Transverse colon (tissue), 4 donors: ENCODE data around the gene SLC43A3. TPM values are rescaled to one million over a fixed set of nuclear protein-coding genes. Genes with fewer than 3 reads are reported as not detected.

ENCODE experiments used
- DNase-seq: peaks from one replicate; pipeline ENCODE4 v3.0.0-alpha.2; 2019
- H3K27ac ChIP-seq, 4 donors: fragments of 200-600 bp; sonication (generic); 2 replicates each; pipeline ENCODE4 v1.5.1; 2016 to 2018; ENCODE audit warnings: inconsistent platforms in 4 of 4
- H3K27me3 ChIP-seq: fragments of 200-600 bp; sonication (generic); 2 replicates; pipeline ENCODE4 v1.5.1; 2017; ENCODE audit warnings: inconsistent platforms
- H3K36me3 ChIP-seq, 4 donors: fragments of 200-600 bp; sonication (generic); 2 replicates each; pipeline ENCODE4 v1.5.1; 2017 to 2019; ENCODE audit warnings: inconsistent platforms in 4 of 4
- H3K4me1 ChIP-seq, 4 donors: fragments of 200-600 bp; sonication (generic); 2 replicates each; pipeline ENCODE4 v1.5.1; 2017 to 2020; ENCODE audit warnings: inconsistent platforms in 4 of 4
- H3K4me3 ChIP-seq, 4 donors: fragments of 200-600 bp; sonication (generic); 1 replicate in 1 of 4; 2 replicates in 3 of 4; pipeline versions ENCODE4 v1.5.1 to v1.6.1; 2017 to 2019; ENCODE audit warnings: inconsistent platforms in 4 of 4
- H3K9me3 ChIP-seq, 2 donors: fragments of 200-600 bp; sonication (generic); 2 replicates each; pipeline ENCODE4 v1.5.1; 2017 to 2019; ENCODE audit warnings: inconsistent platforms in 2 of 2
- EP300 ChIP-seq: sonication (generic); formaldehyde crosslinking; IDR thresholded peaks from one replicate; pipeline ENCODE4 v1.6.1; 2017; ENCODE audit warnings: antibody characterized with exemption, low read depth
- POLR2A ChIP-seq: fragments of 450-650 bp; IDR thresholded peaks from one replicate; pipeline ENCODE4 v1.6.1; 2016; ENCODE audit warnings: antibody characterized with exemption, mild to moderate bottlenecking, moderate library complexity
- POLR2AphosphoS5 ChIP-seq, 3 donors: sonication (generic); formaldehyde crosslinking; IDR thresholded peaks; one replicate each; pipeline ENCODE4 v1.6.1; 2016; ENCODE audit warnings: antibody characterized with exemption in 3 of 3
- WGBS, 2 donors: methylation state at CpG; one replicate each; pipeline ENCODE4 v1.1.5; 2018; ENCODE audit warnings: low coverage in 1 of 2; 5-methylcytosine and 5-hydroxymethylcytosine counted together
- in situ Hi-C, 4 donors: fragments of 200-750 bp; cut with MboI; loops; one replicate each; pipeline versions ENCODE4 v1.15.0 to v1.15.1; 2017; ENCODE audit warnings: low sequenced_read_pairs in 3 of 4, low pct_ligation_motif_present in 1 of 4, low pct_unique_long_range_greater_than_20kb in 1 of 4
- intact Hi-C: fragments of 100-400 bp; cut with DNase I; formaldehyde crosslinking; loops from one replicate; pipeline ENCODE4 v1.15.1; 2023; ENCODE audit warnings: low total_unique reads
- total RNA-seq, 4 donors: library from RNA; depleted of rRNA; stranded (reverse); fragments of >200 nt; gene quantifications; one replicate each; pipeline ENCODE4 v1.1.0, GENCODE V29; 2016
- TF ChIP-seq, protein P1 (sequence below), 5 experiments: fragments of 200-600 bp in 3 of 5; fragments of 450-650 bp in 2 of 5; sonication (generic) in 3 of 5; IDR thresholded peaks; 1 replicate in 2 of 5; 2 replicates in 3 of 5; pipeline ENCODE4 v1.5.1; 2016 to 2017; ENCODE audit warnings: antibody characterized with exemption in 5 of 5, inconsistent platforms in 3 of 5, mild to moderate bottlenecking in 2 of 5, moderate library complexity in 1 of 5

Gene SLC43A3
- total RNA-seq, 4 donors from 2014 or later = 6.0 to 35.9 (median 19.4) TPM

DNA sequence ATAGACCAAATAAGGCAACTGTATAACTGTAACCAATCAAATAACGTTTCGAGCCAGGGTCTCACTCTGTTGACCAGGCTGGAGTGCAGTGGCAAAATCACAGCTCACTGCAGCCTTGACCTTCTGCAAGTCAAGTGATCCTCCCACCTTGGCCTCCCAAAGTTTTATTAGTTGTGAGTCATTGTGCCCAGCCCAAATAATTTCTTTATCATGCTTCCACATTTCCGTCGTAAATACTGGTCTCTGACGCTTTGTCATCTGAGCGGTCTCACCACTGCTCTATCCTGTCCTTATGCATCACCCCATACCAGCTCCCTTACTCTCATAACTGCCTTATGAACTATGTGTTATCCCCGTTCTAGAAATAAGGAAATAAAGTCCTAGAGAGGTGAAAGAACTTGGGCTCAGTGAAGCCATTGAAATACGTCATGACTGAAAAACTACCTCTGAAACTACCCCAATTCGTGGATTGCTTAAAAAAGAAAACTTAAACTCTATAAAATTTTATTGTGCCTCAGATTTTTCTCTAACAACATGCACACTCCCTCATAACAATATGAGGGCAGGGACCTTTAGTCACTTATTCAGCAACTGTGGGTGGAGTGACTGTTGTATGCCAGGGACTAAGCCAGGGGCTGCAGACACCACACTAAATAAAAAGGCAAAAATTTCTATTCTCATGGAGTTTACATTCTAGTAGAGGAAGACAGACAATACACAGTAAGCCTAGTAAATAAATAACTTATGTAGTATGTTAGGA, 17.6 kb upstream of the SLC43A3 start:
- Histone ChIP-seq H3K9me3 (no peaks in the 10 kb centered on the region), H3K27me3 (no peaks in the 10 kb centered on the region), H3K27ac (peak overlapping the region; percentile 31 to 70 (median 54)), H3K36me3 (no peaks in the 10 kb centered on the region), H3K4me1 (peaks cover 0 to 15% (median 4%) of the 10 kb centered on the region in 4 donors), H3K4me3 (no peak overlapping the region)
- intact Hi-C loops = no loop called here
- DNase-seq = no peak
- TF ChIP-seq POLR2A = no peak
- TF ChIP-seq, protein P1, sequence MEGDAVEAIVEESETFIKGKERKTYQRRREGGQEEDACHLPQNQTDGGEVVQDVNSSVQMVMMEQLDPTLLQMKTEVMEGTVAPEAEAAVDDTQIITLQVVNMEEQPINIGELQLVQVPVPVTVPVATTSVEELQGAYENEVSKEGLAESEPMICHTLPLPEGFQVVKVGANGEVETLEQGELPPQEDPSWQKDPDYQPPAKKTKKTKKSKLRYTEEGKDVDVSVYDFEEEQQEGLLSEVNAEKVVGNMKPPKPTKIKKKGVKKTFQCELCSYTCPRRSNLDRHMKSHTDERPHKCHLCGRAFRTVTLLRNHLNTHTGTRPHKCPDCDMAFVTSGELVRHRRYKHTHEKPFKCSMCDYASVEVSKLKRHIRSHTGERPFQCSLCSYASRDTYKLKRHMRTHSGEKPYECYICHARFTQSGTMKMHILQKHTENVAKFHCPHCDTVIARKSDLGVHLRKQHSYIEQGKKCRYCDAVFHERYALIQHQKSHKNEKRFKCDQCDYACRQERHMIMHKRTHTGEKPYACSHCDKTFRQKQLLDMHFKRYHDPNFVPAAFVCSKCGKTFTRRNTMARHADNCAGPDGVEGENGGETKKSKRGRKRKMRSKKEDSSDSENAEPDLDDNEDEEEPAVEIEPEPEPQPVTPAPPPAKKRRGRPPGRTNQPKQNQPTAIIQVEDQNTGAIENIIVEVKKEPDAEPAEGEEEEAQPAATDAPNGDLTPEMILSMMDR (IDR thresholded peaks at IDR 0.05) = no peak
- TF ChIP-seq EP300 = no peak
- TF ChIP-seq POLR2AphosphoS5 (IDR thresholded peaks at IDR 0.05) = no peak
- in situ Hi-C loops = no loop called here
- 54% methylated on average over 6 to 9 of the region's 9 CpGs for WGBS, 2 donors

DNA sequence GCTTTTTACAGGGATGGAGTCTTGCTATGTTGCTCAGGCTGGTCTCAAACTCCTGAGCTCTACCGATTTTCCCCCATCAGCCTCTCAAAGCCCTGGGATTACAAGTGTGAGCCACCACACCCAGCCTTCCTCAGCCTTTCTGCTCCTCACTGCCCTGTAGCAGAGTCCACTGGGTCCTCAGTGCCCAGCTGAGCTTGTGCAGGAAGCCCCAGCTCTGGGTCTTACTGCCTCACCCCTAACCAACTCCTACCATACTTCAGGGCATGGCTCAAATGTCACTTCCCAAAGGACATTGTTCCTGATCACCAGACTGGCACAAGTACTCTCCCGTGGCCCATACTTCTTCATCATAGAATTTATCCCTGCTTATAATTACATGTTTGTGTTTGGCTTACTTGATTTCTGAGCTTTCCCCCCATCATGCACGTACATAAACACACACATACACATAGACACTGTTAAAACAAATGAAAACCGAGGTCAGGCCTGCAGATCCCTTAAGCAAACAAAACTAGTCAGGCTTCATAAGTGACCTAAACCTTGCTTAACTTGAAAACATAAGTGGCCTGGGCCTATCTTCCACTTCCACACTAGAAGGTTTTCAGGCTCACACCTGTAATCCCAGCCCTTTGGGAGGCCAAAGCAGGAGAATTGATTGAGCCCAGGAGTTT, 14.0 kb upstream of the SLC43A3 start:
- Histone ChIP-seq H3K9me3 (no peaks in the 10 kb centered on the region), H3K27me3 (no peaks in the 10 kb centered on the region), H3K4me3 (no peak overlapping the region), H3K27ac (no peak overlapping the region), H3K36me3 (no peaks in the 10 kb centered on the region), H3K4me1 (peaks cover 0 to 15% (median 4%) of the 10 kb centered on the region in 4 donors)
- DNase-seq = no peak
- intact Hi-C loops (no loop called here), in situ Hi-C loops (no loop called here)
- 78 to 86% methylated on average over 3 to 4 of the region's 4 CpGs for WGBS, 2 donors
- TF ChIP-seq POLR2A = no peak
- TF ChIP-seq EP300 = no peak
- TF ChIP-seq, protein P1 (IDR thresholded peaks at IDR 0.05) = no peak
- TF ChIP-seq POLR2AphosphoS5 (IDR thresholded peaks at IDR 0.05) = no peak

DNA sequence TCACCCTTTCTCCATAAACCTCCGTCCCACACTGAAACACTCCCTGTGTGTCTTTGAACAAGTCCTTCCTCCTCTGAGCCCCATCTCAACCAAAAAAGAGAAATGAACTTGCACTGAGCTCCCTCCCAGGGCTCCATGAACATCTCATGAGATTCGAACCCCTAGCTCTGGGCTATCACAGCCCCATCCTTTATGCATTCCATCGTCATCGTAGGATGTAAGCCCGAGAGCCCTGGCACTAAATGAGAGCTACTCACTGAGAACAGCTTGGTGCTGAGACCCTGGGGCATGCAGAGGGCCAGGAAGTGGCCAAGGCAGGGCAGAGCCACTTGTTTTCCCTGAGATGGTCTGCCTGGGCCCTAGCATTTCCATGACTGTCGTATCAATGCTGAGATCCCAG, 12.9 kb upstream of the SLC43A3 start:
- Histone ChIP-seq H3K4me3 (no peak overlapping the region), H3K27ac (no peak overlapping the region), H3K9me3 (no peaks in the 10 kb centered on the region), H3K4me1 (peaks cover 0 to 12% (median 4%) of the 10 kb centered on the region in 4 donors), H3K36me3 (no peaks in the 10 kb centered on the region), H3K27me3 (no peaks in the 10 kb centered on the region)
- in situ Hi-C loops (no loop called here), intact Hi-C loops (loop anchor here (2.0 kb wide), 1 partner anchor 25 kb away; no protein-coding TSS in a partner anchor)
- DNase-seq = no peak
- TF ChIP-seq POLR2AphosphoS5 (IDR thresholded peaks at IDR 0.05) (no peak), POLR2A (no peak), EP300 (no peak)
- TF ChIP-seq, protein P1 (IDR thresholded peaks at IDR 0.05) = no peak
- WGBS, 2 donors = 75 to 81% methylated on average over 4 to 6 of the region's 6 CpGs
